ENCODE results near the gene CXXC5.

CXXC5 gene

DNA sequence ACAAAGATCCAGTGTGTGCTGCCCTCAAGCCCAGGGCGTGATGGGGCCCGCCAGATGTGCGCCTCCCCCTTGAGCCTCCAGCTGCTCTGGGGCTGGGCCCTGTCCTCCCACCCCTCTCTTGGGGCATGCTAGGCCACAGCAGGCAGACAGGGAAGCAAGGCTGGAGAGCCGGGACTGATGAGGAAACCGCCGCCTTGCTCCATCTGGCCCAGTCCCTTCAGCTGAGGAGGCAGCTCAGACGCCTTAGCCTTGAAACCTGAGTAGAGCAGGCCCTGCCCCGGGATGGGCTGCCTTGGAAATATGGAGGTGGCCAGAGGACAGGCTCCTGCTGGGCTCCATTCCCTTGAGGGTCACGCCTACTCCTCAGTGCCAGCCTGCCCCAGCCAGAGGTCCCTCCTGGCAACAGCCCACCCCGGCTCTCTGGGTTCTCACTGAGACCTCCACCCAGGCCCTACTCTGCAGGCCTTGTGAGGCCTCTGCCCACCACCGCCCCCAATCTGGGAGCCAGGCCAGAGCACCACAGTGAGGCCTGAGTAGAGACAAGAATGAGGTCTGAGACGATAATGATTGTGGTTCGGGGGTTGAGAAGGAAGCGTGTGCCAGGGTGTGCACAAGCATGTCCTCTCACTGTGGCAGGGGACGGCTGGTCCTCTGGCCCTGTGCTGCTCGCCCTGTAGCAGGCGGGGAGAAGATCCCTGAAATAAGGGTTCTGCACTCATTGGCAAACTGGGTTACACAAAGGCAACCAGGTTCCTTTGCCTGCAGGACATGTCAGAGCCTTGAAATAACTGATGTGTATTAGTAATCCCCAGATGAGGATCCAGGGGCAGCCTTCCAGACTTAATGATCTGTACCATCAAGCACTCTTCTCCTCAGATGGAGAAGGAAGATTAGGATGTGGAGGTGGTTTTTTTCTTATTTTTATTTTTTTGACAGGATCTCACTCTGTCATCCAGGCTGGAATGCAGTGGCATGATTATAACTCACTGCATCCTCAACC lies 30.9 kb downstream of the CXXC5 start:
- no peak overlapping the region for H3K4me3 ChIP-seq (ENCODE audit: low read depth, low read length)

GRCh38 chr5:139680368-139681111 lies 32.4 kb downstream of the CXXC5 start:
- H3K4me3 ChIP-seq (ENCODE audit: low read depth, low read length): no peak overlapping the region

DNA sequence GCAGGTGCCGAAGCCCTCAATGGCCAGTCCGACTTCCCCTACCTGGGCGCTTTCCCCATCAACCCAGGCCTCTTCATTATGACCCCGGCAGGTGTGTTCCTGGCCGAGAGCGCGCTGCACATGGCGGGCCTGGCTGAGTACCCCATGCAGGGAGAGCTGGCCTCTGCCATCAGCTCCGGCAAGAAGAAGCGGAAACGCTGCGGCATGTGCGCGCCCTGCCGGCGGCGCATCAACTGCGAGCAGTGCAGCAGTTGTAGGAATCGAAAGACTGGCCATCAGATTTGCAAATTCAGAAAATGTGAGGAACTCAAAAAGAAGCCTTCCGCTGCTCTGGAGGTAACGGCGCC lies 32.9 kb downstream of the CXXC5 start:
- no peak overlapping the region for H3K4me3 ChIP-seq (ENCODE audit: low read depth, low read length)

GRCh38 chr5:139681466-139681865 lies 33.3 kb downstream of the CXXC5 start:
- H3K4me3 ChIP-seq (ENCODE audit: low read depth, low read length): no peak overlapping the region

DNA sequence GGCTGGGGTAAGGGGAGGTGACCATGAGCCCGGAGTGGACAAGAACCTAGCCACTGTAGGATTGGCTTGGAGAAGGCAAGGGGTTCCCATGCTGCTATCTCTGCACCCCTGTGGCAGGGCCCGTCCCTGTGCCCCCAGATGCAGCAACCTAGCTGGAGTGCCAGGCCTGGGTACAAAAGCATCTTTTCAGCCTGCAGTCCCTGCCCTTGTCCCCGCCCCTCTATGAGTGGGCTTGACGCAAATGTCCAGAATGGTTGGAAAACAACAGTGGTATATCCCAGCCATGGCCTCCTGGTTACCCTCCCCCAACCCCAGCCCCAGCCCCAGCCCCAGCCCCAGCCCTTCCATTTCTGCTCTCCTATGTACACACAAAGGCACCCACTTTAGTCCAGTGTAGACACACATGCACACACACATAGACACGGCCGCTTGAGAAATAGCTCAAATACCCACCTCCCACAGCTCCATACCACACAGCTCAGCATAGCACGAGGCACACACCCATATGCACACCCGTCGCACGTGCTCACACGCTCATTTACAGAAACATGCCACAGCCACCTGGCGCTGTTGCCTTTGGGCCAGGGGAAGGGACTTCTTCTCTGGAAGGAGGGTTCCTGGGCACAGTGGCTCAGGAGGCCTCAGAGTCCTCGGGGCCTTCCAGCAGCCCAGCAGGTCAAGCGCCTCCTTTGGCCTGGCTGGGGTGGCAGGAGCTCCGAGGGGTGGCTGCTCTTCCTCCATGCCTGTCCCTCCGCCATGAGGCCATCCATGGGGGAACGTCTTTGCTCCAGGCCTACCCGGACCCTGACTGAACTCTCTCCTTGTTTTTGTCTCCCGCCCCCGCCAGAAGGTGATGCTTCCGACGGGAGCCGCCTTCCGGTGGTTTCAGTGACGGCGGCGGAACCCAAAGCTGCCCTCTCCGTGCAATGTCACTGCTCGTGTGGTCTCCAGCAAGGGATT lies 34.1 kb downstream of the CXXC5 start:
- H3K4me3 ChIP-seq (ENCODE audit: low read depth, low read length): no peak overlapping the region

DNA sequence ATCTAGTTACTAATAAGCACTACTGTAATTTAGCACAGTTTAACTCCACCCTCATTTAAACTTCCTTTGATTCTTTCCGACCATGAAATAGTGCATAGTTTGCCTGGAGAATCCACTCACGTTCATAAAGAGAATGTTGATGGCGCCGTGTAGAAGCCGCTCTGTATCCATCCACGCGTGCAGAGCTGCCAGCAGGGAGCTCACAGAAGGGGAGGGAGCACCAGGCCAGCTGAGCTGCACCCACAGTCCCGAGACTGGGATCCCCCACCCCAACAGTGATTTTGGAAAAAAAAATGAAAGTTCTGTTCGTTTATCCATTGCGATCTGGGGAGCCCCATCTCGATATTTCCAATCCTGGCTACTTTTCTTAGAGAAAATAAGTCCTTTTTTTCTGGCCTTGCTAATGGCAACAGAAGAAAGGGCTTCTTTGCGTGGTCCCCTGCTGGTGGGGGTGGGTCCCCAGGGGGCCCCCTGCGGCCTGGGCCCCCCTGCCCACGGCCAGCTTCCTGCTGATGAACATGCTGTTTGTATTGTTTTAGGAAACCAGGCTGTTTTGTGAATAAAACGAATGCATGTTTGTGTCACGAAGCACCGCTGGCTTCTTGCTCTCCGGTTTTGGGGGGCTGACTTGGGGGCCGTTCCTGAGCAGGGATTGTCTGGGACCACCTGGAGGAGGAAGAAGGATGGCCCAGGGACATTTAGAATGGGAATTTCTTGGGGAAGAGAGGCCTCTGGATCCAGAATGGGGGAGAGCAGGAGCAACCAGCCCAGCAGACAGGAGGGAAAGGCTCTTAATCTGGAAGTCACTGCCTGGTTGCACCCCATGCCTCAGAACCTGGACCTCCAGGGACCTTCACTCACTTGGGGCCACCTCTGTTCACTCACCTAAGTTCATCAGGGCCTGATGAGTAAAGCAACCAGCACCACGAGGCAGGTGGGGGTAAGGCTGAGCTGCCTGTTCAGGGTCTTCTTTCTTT lies 35.4 kb downstream of the CXXC5 start:
- H3K4me3 ChIP-seq (ENCODE audit: low read depth, low read length): no peak overlapping the region

DNA sequence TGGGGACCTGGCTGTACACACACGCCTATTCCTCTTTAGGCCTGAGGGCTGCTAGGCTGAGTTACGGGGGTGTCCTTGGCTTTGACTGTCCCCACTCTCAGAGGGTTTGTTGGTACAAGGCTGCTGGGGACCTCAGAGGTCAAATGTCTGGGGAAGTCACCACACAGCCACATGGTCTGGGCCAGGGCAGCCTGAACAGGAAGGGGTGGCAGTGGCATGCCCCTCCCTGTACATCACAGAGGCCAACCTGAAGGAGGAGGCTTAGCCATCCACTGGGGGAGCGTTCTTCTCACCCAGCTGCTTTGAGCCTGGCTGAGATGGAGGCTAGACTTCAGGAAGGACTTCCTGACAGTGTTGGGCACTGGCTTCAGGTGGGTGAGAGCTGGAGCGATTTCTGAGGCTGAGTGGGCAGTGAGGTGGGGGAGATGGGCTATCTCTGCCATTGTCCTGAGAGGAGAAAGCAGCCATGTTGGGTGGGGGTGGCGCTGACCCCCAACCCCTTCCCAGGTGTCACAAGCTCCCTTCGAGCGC lies 36.3 kb downstream of the CXXC5 start:
- no peak overlapping the region for H3K4me3 ChIP-seq (ENCODE audit: low read depth, low read length)

GRCh38 chr5:139684881-139685749 lies 37.0 kb downstream of the CXXC5 start:
- no peak overlapping the region for H3K4me3 ChIP-seq (ENCODE audit: low read depth, low read length)

- no peak overlapping the region for H3K4me3 ChIP-seq (ENCODE audit: low read depth, low read length)
These were observed 37.7 kb downstream of the CXXC5 start for GRCh38 chr5:139685886-139686285.

- no peak overlapping the region for H3K4me3 ChIP-seq (ENCODE audit: low read depth, low read length)
These were observed 38.2 kb downstream of the CXXC5 start for GRCh38 chr5:139686356-139686705.

- H3K4me3 ChIP-seq (ENCODE audit: low read depth, low read length): no peak overlapping the region
These were observed 38.7 kb downstream of the CXXC5 start for GRCh38 chr5:139686706-139687441.

GRCh38 chr5:139687656-139688055 lies 39.5 kb downstream of the CXXC5 start:
- H3K4me3 ChIP-seq (ENCODE audit: low read depth, low read length): no peak overlapping the region

DNA sequence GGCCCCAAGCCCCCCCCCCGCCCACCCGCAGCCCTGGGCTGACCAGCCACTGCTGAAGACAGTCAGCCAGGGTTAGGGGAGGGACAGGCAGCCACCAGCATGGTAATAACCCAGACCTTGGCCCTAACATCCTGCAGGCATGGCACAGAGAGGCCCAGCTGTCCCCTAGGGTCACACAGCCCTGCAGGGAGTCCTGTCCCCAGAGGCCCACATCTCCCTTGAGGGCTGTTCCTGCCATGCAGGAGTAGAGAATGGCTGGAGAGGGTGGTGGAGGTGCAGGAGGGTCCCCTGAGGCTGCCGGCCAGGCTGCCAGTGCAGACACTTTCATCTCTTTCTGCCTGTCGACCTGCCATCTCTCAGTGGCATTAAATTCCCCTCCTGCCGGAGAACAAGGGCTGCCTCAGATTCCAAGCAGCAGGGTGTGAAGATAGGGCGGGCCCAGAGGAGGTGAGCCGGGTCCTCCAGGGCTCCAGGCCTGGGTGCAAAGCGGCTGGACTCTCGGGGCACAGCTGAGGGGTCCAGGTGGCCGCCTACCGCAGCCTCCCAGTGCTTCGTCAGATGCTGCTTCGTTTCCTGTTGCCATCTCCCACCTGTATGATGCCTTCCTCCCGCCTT lies 40.0 kb downstream of the CXXC5 start:
- H3K4me3 ChIP-seq (ENCODE audit: low read depth, low read length): no peak overlapping the region

DNA sequence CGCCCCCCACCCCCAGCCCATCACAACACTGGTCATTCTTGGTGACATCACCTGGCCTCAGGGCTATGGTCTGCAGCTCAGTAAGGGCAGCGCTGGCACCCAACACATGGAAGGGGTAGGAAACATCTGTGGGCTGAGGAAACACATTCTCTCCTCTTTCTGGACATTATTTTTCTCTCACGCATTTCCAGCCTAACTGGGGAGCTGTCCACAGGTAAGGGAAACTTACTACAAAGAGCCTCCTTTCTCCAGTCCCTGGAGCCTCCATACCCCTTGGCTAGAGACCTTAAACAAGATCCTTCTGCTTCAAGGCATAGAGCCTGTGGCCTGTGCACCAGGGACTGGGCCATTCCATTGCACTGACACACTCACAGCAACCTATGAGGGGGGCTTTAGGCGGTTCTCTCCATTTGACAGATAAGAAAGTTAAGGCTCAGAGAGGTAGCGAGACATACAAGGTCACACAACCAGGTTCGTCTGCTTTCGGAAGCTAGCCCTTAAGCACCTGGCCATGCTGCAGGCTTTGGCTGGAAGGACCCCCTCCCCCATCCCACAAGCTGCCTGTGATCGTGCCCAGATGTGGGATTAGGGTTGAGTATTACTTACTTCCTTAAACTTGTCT lies 40.7 kb downstream of the CXXC5 start:
- H3K4me3 ChIP-seq (ENCODE audit: low read depth, low read length): no peak overlapping the region

GRCh38 chr5:139689631-139690063 lies 41.5 kb downstream of the CXXC5 start:
- no peak overlapping the region for H3K4me3 ChIP-seq (ENCODE audit: low read depth, low read length)

DNA sequence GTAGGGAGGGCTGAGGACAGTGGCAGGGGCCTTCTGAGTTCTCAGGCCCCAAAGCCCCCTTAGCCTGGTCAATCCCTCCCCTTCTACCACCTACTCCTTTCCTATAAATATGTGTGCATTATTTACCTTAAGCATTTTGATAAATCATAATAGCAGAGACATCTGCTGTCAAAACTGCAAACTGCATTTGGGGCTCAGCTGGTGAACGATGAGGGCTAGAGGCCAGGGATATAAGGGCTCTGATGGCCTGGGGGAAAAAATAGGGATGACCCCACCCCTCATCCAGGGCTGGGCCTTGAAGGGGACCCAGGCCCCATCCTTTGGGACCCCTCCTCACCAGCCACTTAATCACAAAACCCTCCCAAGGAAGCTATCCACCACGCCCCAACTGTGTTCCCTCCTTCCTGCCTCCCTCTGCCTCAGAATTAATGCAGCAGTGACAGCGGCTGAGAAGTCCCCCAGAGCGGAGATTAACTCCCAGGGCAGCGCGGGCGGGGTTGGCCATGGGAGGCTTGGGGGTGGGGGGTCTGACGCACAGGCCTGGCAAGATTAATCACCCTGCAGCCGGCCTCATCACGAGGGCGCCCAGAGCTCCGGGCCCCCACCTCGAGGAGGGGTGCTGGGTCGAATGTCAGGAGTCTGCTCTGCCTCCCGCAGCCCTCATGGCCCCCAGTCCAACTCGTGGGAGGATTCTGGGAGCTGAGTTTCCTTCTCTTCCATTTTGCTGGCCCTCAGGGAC lies 42.1 kb downstream of the CXXC5 start:
- H3K4me3 ChIP-seq (ENCODE audit: low read depth, low read length): no peak overlapping the region
